HG03575 (cell line): ENCODE data around the gene UGT1A8.
"Not testable (repeated sequence)": the region's sequence is repeated elsewhere in the genome, so short reads cannot be mapped to it uniquely, and the experiment has no call there.

Experiments used
- ATAC-seq: cut with Tn5 transposase; IDR thresholded peaks from one replicate; pipeline ENCODE4 v1.9.1; 2021; ENCODE audit not compliant: unreplicated experiment, insufficient number of reproducible peaks, low FRiP score; ENCODE audit errors: extremely low read depth

UGT1A8 gene

GRCh38 chr2:233751212-233752009, 134.0 kb downstream of the UGT1A8 start:
- not testable (repeated sequence) for ATAC-seq

GRCh38 chr2:233754872-233755611, 137.6 kb downstream of the UGT1A8 start:
- no peak for ATAC-seq

- ATAC-seq = no peak
Observed at GRCh38 chr2:233756429-233757081, 139.1 kb downstream of the UGT1A8 start.

GRCh38 chr2:233758141-233758540, 140.7 kb downstream of the UGT1A8 start:
- no peak for ATAC-seq

- no peak for ATAC-seq
Observed at GRCh38 chr2:233758849-233759248, 141.4 kb downstream of the UGT1A8 start.

- ATAC-seq = no peak
Observed at GRCh38 chr2:233760043-233760442, 142.6 kb downstream of the UGT1A8 start, which contains the start of gene UGT1A1. TSS of gene UGT1A1 (plus strand) at chr2:233760270. CDS start at chr2:233760288, 18 bp downstream.

GRCh38 chr2:233761040-233761769, 143.8 kb downstream of the UGT1A8 start:
- ATAC-seq = no peak

- ATAC-seq = no peak
Observed at GRCh38 chr2:233764264-233764663, 146.8 kb downstream of the UGT1A8 start.

- ATAC-seq = no peak
Observed at GRCh38 chr2:233764761-233765160, 147.3 kb downstream of the UGT1A8 start.

GRCh38 chr2:233766416-233766815, 149.0 kb downstream of the UGT1A8 start:
- ATAC-seq = no peak

- ATAC-seq = no peak
Observed at GRCh38 chr2:233768076-233768475, 150.6 kb downstream of the UGT1A8 start.

- no peak for ATAC-seq
Observed at GRCh38 chr2:233769260-233769659, 151.8 kb downstream of the UGT1A8 start.

- no peak for ATAC-seq
Observed at GRCh38 chr2:233772153-233772552, 154.7 kb downstream of the UGT1A8 start.

GRCh38 chr2:233772583-233772982, 155.2 kb downstream of the UGT1A8 start:
- ATAC-seq = no peak

- ATAC-seq = no peak
Observed at GRCh38 chr2:233773854-233774253, 156.4 kb downstream of the UGT1A8 start.

- ATAC-seq = no peak
Observed at GRCh38 chr2:233775414-233775813, 158.0 kb downstream of the UGT1A8 start.

GRCh38 chr2:233778030-233778429, 160.6 kb downstream of the UGT1A8 start, which contains the start of gene MROH2A:
TSS of gene MROH2A (plus strand) at chr2:233778330. CDS start at chr2:233779359, 1,029 bp downstream.
- no peak for ATAC-seq

GRCh38 chr2:233779722-233780121, 162.3 kb downstream of the UGT1A8 start:
- ATAC-seq = no peak

- no peak for ATAC-seq
Observed at GRCh38 chr2:233780771-233781170, 163.3 kb downstream of the UGT1A8 start.
